ENCODE measurements around the gene TRAPPC5.

DNA sequence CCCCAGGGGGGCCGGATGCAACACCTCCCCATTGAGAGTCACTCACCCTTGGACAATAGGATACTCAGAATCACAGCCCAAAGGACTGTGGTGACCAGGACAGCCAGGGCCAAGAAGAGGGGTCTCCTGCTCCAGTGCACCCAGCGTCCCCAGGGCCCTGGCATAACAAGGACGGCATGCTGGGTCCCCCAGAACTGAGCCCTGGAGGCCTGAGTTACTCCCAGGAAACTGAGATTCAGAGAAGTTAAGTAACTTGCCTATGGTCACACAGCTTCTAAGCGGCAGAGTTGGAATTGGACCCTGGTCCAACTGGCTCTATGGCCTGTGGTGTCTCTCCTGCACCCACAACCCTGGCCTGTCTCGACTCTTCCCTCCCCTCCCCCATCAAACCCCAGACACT is 51.0 kb downstream of the TRAPPC5 start:
- TF ChIP-seq CTCF (conservative IDR thresholded peaks at IDR 0.05), result no peak
- no peak for TF ChIP-seq ZFX (IDR thresholded peaks at IDR 0.05)
